HAP-1 (cell line): ENCODE results near the gene C6orf47.

Source experiments
- DNase-seq, 2 experiments: peaks; one replicate each; pipeline ENCODE4 v3.0.0-alpha.2; 2016 to 2020; ENCODE audit warnings: low spot score in 2 of 2
- H3K27me3 ChIP-seq: fragments of 250-450 bp; sonication (Bioruptor Pico); 2 replicates; pipeline ENCODE4 v1.5.1; 2020; ENCODE audit warnings: low read depth, mild to moderate bottlenecking, moderate library complexity
- H3K36me3 ChIP-seq: fragments of 250-450 bp; sonication (Bioruptor Pico); replicated peaks from 2 replicates; pipeline ENCODE4 v1.5.1; 2020; ENCODE audit warnings: mild to moderate bottlenecking
- H3K4me1 ChIP-seq: fragments of 250-450 bp; sonication (Bioruptor Pico); 2 replicates; pipeline ENCODE4 v1.5.1; 2020; ENCODE audit warnings: mild to moderate bottlenecking
- H3K4me3 ChIP-seq: fragments of 250-450 bp; sonication (Bioruptor Pico); 2 replicates; pipeline ENCODE4 v1.5.1; 2020; ENCODE audit warnings: mild to moderate bottlenecking, moderate library complexity
- H3K9me3 ChIP-seq: fragments of 250-450 bp; sonication (Bioruptor Pico); 2 replicates; pipeline ENCODE4 v1.5.1; 2020; ENCODE audit warnings: mild to moderate bottlenecking, moderate library complexity
- in situ Hi-C: fragments of 300-500 bp; cut with MboI; formaldehyde crosslinking; loops from 3 replicates; pipeline ENCODE4 v1.14.3; 2020; ENCODE audit warnings: low sequenced_read_pairs, inconsistent platforms, mixed read lengths

The C6orf47 gene

GRCh38 chr6:31643818-31644454 is 16.6 kb downstream of the C6orf47 start:
- H3K4me1 ChIP-seq, result no peaks in the 10 kb centered on the region
- H3K9me3 ChIP-seq, result no peaks in the 10 kb centered on the region
- peaks cover 85% of the 10 kb centered on the region for H3K36me3 ChIP-seq
- H3K4me3 ChIP-seq, result no peak overlapping the region
- in situ Hi-C loops, result loop anchor here (25.0 kb wide), 1 partner anchor 1057 kb away; no protein-coding TSS in a partner anchor
- no peaks in the 10 kb centered on the region for H3K27me3 ChIP-seq
- no peak for DNase-seq

GRCh38 chr6:31642798-31643570 is 17.6 kb downstream of the C6orf47 start:
- peaks cover 83% of the 10 kb centered on the region for H3K36me3 ChIP-seq
- H3K4me1 ChIP-seq, result no peaks in the 10 kb centered on the region
- no peak overlapping the region for H3K4me3 ChIP-seq
- DNase-seq, result no peak
- in situ Hi-C loops, result loop anchor here (25.0 kb wide), 1 partner anchor 1056 kb away; no protein-coding TSS in a partner anchor
- no peaks in the 10 kb centered on the region for H3K9me3 ChIP-seq
- no peaks in the 10 kb centered on the region for H3K27me3 ChIP-seq

- Histone ChIP-seq H3K36me3 (peaks cover 85% of the 10 kb centered on the region), H3K9me3 (no peaks in the 10 kb centered on the region), H3K4me1 (no peaks in the 10 kb centered on the region), H3K4me3 (no peak overlapping the region), H3K27me3 (no peaks in the 10 kb centered on the region)
- in situ Hi-C loops, result loop anchor here (25.0 kb wide), 1 partner anchor 1054 kb away; no protein-coding TSS in a partner anchor
- DNase-seq, result no peak
Observed at GRCh38 chr6:31641370-31641769, 19.2 kb downstream of the C6orf47 start.

GRCh38 chr6:31640612-31641011 is 20.0 kb downstream of the C6orf47 start:
- in situ Hi-C loops, result loop anchor here (25.0 kb wide), 1 partner anchor 1053 kb away; no protein-coding TSS in a partner anchor
- no peaks in the 10 kb centered on the region for H3K4me1 ChIP-seq
- no peak overlapping the region for H3K4me3 ChIP-seq
- no peak for DNase-seq
- H3K9me3 ChIP-seq, result no peaks in the 10 kb centered on the region
- no peaks in the 10 kb centered on the region for H3K27me3 ChIP-seq
- peaks cover 87% of the 10 kb centered on the region for H3K36me3 ChIP-seq

DNA sequence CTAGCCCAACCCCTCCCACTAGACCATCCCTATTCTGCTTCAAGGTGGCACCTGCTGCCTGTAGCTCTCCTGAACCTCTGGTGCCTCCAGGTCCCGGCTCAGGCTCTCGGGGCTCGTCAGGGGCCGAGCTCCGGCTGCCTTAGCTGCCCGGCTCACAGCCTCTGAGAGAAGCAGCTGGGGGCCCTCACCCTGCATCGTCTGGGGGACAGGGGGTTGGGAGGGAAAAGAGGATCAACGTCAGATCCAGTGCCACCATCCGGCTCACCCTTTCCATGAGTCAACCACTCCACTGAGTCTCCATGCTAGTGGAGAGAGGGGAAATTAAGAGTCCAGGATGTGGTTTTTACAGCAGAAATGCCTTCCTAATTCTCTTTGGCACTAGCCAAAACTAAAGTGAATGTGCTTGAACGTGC is 21.1 kb downstream of the C6orf47 start:
- in situ Hi-C loops, result loop anchor here (25.0 kb wide), 1 partner anchor 1052 kb away; no protein-coding TSS in a partner anchor
- Histone ChIP-seq H3K9me3 (no peaks in the 10 kb centered on the region), H3K27me3 (no peaks in the 10 kb centered on the region), H3K36me3 (peaks cover 87% of the 10 kb centered on the region), H3K4me1 (no peaks in the 10 kb centered on the region), H3K4me3 (no peak overlapping the region)
- no peak for DNase-seq

DNA sequence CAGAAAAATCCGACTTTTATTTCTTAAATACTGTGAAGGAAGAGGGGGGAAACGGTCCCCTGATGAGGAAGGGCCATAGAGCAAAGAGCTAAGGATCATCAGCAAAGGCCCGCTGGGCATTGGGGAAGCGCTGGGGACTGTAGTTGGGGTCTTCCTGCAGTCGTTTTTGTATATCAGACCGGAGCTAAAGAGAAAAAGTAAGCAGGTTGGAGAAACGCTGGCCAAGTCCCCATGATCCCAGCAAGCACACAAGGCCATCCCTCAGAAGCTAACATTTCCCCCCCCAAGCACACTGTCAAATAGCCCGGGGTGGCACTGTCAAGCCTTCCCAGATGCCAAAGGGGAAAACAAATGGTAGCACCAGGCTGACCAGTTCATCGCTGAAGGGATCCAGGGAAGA is 21.5 kb downstream of the C6orf47 start:
- Histone ChIP-seq H3K4me1 (no peaks in the 10 kb centered on the region), H3K4me3 (no peak overlapping the region), H3K27me3 (no peaks in the 10 kb centered on the region), H3K9me3 (no peaks in the 10 kb centered on the region), H3K36me3 (peaks cover 87% of the 10 kb centered on the region)
- in situ Hi-C loops, result loop anchor here (25.0 kb wide), 1 partner anchor 1052 kb away; no protein-coding TSS in a partner anchor
- DNase-seq, result no peak

DNA sequence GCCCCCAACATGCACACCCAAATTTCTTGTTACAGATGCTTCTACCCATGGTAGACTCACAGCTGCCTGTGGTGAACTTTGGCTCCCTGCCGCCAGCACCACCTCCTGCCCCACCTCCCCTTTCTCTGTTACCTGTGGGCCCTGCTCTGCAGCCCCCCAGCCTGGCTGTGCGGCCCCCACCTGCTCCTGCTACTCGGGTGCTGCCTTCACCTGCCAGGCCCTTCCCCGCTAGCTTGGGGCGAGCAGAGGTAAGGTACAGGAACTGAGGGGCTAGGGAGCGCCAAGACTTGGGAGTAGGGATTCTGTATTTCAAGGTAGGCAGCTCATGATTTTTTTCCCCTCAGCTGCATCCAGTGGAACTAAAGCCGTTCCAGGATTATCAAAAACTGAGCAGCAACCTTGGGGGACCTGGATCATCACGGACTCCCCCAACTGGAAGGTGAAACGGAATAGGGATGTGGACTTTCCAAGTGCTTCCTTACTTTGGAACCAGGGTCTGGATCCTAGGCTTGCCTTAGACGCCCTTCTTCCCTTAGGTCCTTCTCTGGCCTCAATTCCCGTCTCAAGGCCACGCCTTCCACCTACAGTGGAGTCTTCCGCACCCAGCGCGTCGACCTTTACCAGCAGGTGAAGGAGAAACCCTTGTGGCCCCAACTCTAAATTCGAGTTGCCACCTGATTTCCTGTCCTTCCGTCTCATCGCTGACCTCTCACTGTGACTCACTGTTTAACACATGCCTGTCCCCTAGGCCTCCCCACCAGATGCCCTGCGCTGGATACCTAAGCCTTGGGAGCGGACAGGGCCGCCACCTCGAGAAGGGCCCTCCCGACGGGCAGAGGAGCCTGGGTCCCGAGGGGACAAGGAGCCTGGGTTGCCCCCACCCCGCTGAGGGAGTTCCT is 23.6 kb downstream of the C6orf47 start:
- Histone ChIP-seq H3K4me1 (no peaks in the 10 kb centered on the region), H3K27me3 (no peaks in the 10 kb centered on the region), H3K9me3 (no peaks in the 10 kb centered on the region), H3K4me3 (no peak overlapping the region), H3K36me3 (peaks cover 95% of the 10 kb centered on the region)
- in situ Hi-C loops, result loop anchor here (25.0 kb wide), 1 partner anchor 1050 kb away; no protein-coding TSS in a partner anchor
- DNase-seq, result no peak

- in situ Hi-C loops, result loop anchor here (25.0 kb wide), 1 partner anchor 1048 kb away; no protein-coding TSS in a partner anchor
- no peaks in the 10 kb centered on the region for H3K27me3 ChIP-seq
- no peak for DNase-seq
- no peaks in the 10 kb centered on the region for H3K9me3 ChIP-seq
- H3K36me3 ChIP-seq, result peaks cover 95% of the 10 kb centered on the region
- H3K4me3 ChIP-seq, result no peak overlapping the region
- no peaks in the 10 kb centered on the region for H3K4me1 ChIP-seq
Observed at GRCh38 chr6:31634969-31635575, 25.5 kb downstream of the C6orf47 start.

- DNase-seq, result no peak
- in situ Hi-C loops, result loop anchor here (25.0 kb wide), 1 partner anchor 1047 kb away; no protein-coding TSS in a partner anchor
- no peaks in the 10 kb centered on the region for H3K27me3 ChIP-seq
- no peaks in the 10 kb centered on the region for H3K4me1 ChIP-seq
- no peaks in the 10 kb centered on the region for H3K9me3 ChIP-seq
- H3K4me3 ChIP-seq, result no peak overlapping the region
- H3K36me3 ChIP-seq, result peaks cover 94% of the 10 kb centered on the region
Observed at GRCh38 chr6:31634131-31634530, 26.4 kb downstream of the C6orf47 start.

DNA sequence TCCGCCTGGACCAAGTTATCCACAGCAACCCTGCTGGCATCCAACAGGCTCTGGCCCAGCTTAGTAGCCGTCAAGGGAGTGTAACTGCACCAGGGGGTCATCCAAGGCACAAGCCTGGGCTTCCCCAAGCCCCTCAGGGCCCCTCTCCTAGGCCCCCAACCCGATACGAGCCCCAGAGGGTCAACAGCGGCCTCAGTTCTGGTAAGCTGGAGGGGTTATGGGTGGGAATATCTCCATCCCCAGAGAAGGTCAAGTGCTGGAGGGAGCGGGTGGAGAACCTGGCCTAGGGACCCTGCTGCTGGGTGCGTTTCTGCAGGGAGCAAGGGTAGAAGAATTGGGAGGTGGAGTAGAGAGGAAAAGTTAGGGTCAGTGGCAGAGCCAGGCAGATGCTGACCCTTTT is 27.1 kb downstream of the C6orf47 start:
- in situ Hi-C loops, result loop anchor here (25.0 kb wide), 1 partner anchor 1046 kb away; no protein-coding TSS in a partner anchor
- no peak overlapping the region for H3K4me3 ChIP-seq
- no peaks in the 10 kb centered on the region for H3K27me3 ChIP-seq
- no peak for DNase-seq
- H3K9me3 ChIP-seq, result no peaks in the 10 kb centered on the region
- H3K4me1 ChIP-seq, result no peaks in the 10 kb centered on the region
- peaks cover 97% of the 10 kb centered on the region for H3K36me3 ChIP-seq

- H3K27me3 ChIP-seq, result no peaks in the 10 kb centered on the region
- no peak for DNase-seq
- H3K4me1 ChIP-seq, result no peaks in the 10 kb centered on the region
- no peaks in the 10 kb centered on the region for H3K9me3 ChIP-seq
- no peak overlapping the region for H3K4me3 ChIP-seq
- peaks cover 99% of the 10 kb centered on the region for H3K36me3 ChIP-seq
- in situ Hi-C loops, result loop anchor here (25.0 kb wide), 1 partner anchor 1045 kb away; no protein-coding TSS in a partner anchor
Observed at GRCh38 chr6:31632279-31632946, 28.2 kb downstream of the C6orf47 start.

DNA sequence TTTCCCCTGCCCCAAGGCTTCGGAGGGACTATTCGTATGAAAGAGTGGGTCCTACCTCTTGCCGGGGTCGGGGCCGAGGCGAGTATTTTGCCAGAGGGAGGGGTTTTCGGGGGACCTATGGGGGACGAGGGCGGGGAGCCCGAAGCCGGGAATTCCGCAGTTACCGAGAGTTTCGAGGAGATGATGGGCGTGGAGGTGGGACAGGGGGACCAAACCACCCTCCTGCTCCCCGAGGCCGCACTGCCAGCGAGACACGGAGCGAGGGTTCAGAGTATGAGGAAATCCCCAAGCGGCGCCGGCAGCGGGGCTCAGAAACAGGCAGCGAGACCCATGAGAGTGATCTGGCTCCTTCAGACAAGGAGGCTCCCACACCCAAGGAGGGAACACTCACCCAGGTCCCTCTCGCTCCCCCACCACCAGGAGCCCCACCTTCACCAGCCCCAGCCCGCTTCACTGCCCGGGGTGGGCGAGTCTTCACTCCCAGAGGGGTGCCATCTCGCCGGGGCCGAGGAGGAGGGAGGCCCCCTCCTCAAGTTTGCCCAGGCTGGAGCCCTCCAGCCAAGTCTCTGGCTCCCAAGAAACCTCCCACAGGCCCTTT is 28.8 kb downstream of the C6orf47 start:
- no peaks in the 10 kb centered on the region for H3K9me3 ChIP-seq
- no peak for DNase-seq
- no peaks in the 10 kb centered on the region for H3K27me3 ChIP-seq
- H3K4me1 ChIP-seq, result no peaks in the 10 kb centered on the region
- H3K36me3 ChIP-seq, result peaks cover 99% of the 10 kb centered on the region
- no peak overlapping the region for H3K4me3 ChIP-seq
- in situ Hi-C loops, result loop anchor here (25.0 kb wide), 1 partner anchor 1044 kb away; no protein-coding TSS in a partner anchor
